CD4-positive, alpha-beta T cell treated with Interleukin-12 subunit alpha and Interleukin-12 subunit beta, for 1 hour (primary cell): ENCODE data around the gene TM9SF1.
A peak's percentile ranks its signal among the peaks of the same experiment; 100 is the strongest.

Experiments
- DNase-seq: peaks from one replicate; pipeline ENCODE4 v3.0.0-alpha.2; 2020

The TM9SF1 gene

GRCh38 chr14:24150567-24150966 lies 44.7 kb downstream of the TM9SF1 start:
- DNase-seq = no peak

- DNase-seq = no peak
These were observed 45.2 kb downstream of the TM9SF1 start for GRCh38 chr14:24150061-24150460.

GRCh38 chr14:24149302-24149969 lies 45.8 kb downstream of the TM9SF1 start:
- no peak for DNase-seq

- DNase-seq = no peak
These were observed 47.3 kb downstream of the TM9SF1 start for GRCh38 chr14:24147761-24148428.

GRCh38 chr14:24146978-24147760 lies 48.1 kb downstream of the TM9SF1 start, which contains the start of gene RNF31:
RNF31 (plus strand) TSS chr14:24147498; CDS start chr14:24147699, 201 bp downstream.
- peak; percentile 97 for DNase-seq

- DNase-seq = peak; percentile 89
These were observed 48.7 kb downstream of the TM9SF1 start, which contains the start of gene PSME2 for GRCh38 chr14:24146453-24146977. PSME2 (minus strand) TSS chr14:24146610; CDS start chr14:24146581, 29 bp downstream.

GRCh38 chr14:24145690-24146452 lies 49.4 kb downstream of the TM9SF1 start:
- DNase-seq = no peak

GRCh38 chr14:24145219-24145618 lies 50.0 kb downstream of the TM9SF1 start:
- DNase-seq = no peak

- DNase-seq = no peak
These were observed 50.8 kb downstream of the TM9SF1 start for GRCh38 chr14:24144451-24144850.

- no peak for DNase-seq
These were observed 51.7 kb downstream of the TM9SF1 start for GRCh38 chr14:24143511-24143910.

- DNase-seq = peak; percentile 99
These were observed 54.0 kb downstream of the TM9SF1 start, which contains the start of gene EMC9 for GRCh38 chr14:24141097-24141880. EMC9 (minus strand) TSS chr14:24141591; CDS start chr14:24141304, 287 bp downstream.

GRCh38 chr14:24139272-24139934 lies 55.8 kb downstream of the TM9SF1 start:
- DNase-seq = peak; percentile 31
